HEK293 (cell line): ENCODE results near the gene RINL.

ENCODE experiments used
- BCL11A ChIP-seq: fragments of 450-650 bp; formaldehyde crosslinking; IDR thresholded peaks from 2 replicates; pipeline ENCODE4 v1.5.1; 2016; ENCODE audit warnings: low read depth, missing biosample characterization, missing genetic modification characterization
- GFI1B ChIP-seq: fragments of 450-650 bp; formaldehyde crosslinking; IDR thresholded peaks from 2 replicates; pipeline ENCODE4 v1.5.1; 2016; ENCODE audit warnings: missing biosample characterization, missing genetic modification characterization
- MYNN ChIP-seq: fragments of 450-650 bp; formaldehyde crosslinking; IDR thresholded peaks from 2 replicates; pipeline ENCODE4 v1.5.1; 2016; ENCODE audit warnings: missing biosample characterization, missing genetic modification characterization, borderline replicate concordance
- MZF1 ChIP-seq: fragments of 450-650 bp; formaldehyde crosslinking; IDR thresholded peaks from 2 replicates; pipeline ENCODE4 v1.5.1; 2017; ENCODE audit warnings: missing biosample characterization, missing genetic modification characterization, borderline replicate concordance
- PRDM6 ChIP-seq: fragments of 450-650 bp; formaldehyde crosslinking; IDR thresholded peaks from 2 replicates; pipeline ENCODE4 v1.5.1; 2017; ENCODE audit warnings: missing biosample characterization, missing genetic modification characterization
- SP2 ChIP-seq: fragments of 450-650 bp; formaldehyde crosslinking; IDR thresholded peaks from 2 replicates; pipeline ENCODE4 v1.5.1; 2016; ENCODE audit warnings: missing biosample characterization, missing genetic modification characterization
- ZBTB7A ChIP-seq: fragments of 450-650 bp; formaldehyde crosslinking; IDR thresholded peaks from 2 replicates; pipeline ENCODE4 v1.5.1; 2016; ENCODE audit warnings: low read depth, missing biosample characterization, missing genetic modification characterization
- ZFP3 ChIP-seq: fragments of 450-650 bp; formaldehyde crosslinking; IDR thresholded peaks from 2 replicates; pipeline ENCODE4 v1.5.1; 2016; ENCODE audit warnings: low read depth, missing biosample characterization, missing genetic modification characterization
- ZFP69B ChIP-seq: fragments of 450-650 bp; formaldehyde crosslinking; IDR thresholded peaks from 2 replicates; pipeline ENCODE4 v1.5.1; 2016; ENCODE audit warnings: missing biosample characterization, missing genetic modification characterization
- ZNF155 ChIP-seq: fragments of 450-650 bp; formaldehyde crosslinking; IDR thresholded peaks from 2 replicates; pipeline ENCODE4 v1.5.1; 2016; ENCODE audit warnings: missing biosample characterization, missing genetic modification characterization
- ZNF202 ChIP-seq: fragments of 450-650 bp; formaldehyde crosslinking; IDR thresholded peaks from 2 replicates; pipeline ENCODE4 v1.5.1; 2016; ENCODE audit warnings: missing biosample characterization, missing genetic modification characterization, borderline replicate concordance
- ZNF274 ChIP-seq, 2 experiments: fragments of 200-500 bp in 1 of 2; fragments of 450-650 bp in 1 of 2; sonication (Bioruptor generic) in 1 of 2; formaldehyde crosslinking in 1 of 2; IDR thresholded peaks; 2 replicates each; pipeline versions ENCODE4 v1.5.1 to v1.6.1; 2014 to 2016; ENCODE audit warnings: borderline replicate concordance in 1 of 2, inconsistent platforms in 1 of 2, low read length in 1 of 2, missing biosample characterization in 1 of 2, missing genetic modification characterization in 1 of 2
- ZNF302 ChIP-seq: fragments of 450-650 bp; formaldehyde crosslinking; IDR thresholded peaks from 2 replicates; pipeline ENCODE4 v1.5.1; 2016; ENCODE audit warnings: missing biosample characterization, missing genetic modification characterization, low read depth
- ZNF341 ChIP-seq: fragments of 450-650 bp; formaldehyde crosslinking; IDR thresholded peaks from 2 replicates; pipeline ENCODE4; 2016; ENCODE audit warnings: low read depth, missing biosample characterization, missing genetic modification characterization
- ZNF529 ChIP-seq: fragments of 450-650 bp; formaldehyde crosslinking; IDR thresholded peaks from 2 replicates; pipeline ENCODE4 v1.5.1; 2017; ENCODE audit warnings: missing genetic modification characterization, missing biosample characterization; ENCODE audit not compliant: insufficient replicate concordance
- ZNF530 ChIP-seq: fragments of 450-650 bp; formaldehyde crosslinking; IDR thresholded peaks from 2 replicates; pipeline ENCODE4 v1.5.1; 2016; ENCODE audit warnings: low read depth, missing biosample characterization, missing genetic modification characterization
- ZNF558 ChIP-seq: fragments of 450-650 bp; formaldehyde crosslinking; IDR thresholded peaks from 2 replicates; pipeline ENCODE4 v1.5.1; 2016; ENCODE audit warnings: missing biosample characterization, missing genetic modification characterization
- ZNF785 ChIP-seq: fragments of 450-650 bp; formaldehyde crosslinking; IDR thresholded peaks from 2 replicates; pipeline ENCODE4 v1.5.1; 2016; ENCODE audit warnings: missing biosample characterization, missing genetic modification characterization
- ZSCAN5A ChIP-seq: fragments of 450-650 bp; formaldehyde crosslinking; IDR thresholded peaks from 2 replicates; pipeline ENCODE4 v1.5.1; 2016; ENCODE audit warnings: missing biosample characterization, missing genetic modification characterization
- ZXDB ChIP-seq: fragments of 450-650 bp; formaldehyde crosslinking; IDR thresholded peaks from 2 replicates; pipeline ENCODE4 v1.5.1; 2016; ENCODE audit warnings: missing biosample characterization, missing genetic modification characterization
- TF ChIP-seq, protein P1 (sequence below): fragments of 450-650 bp; formaldehyde crosslinking; IDR thresholded peaks from 2 replicates; pipeline ENCODE4; 2016; ENCODE audit warnings: missing biosample characterization, missing genetic modification characterization
- TF ChIP-seq, protein P2 (sequence below): fragments of 450-650 bp; formaldehyde crosslinking; conservative IDR thresholded peaks from 2 replicates; pipeline ENCODE4 v1.5.1; 2016; ENCODE audit warnings: low read depth, missing biosample characterization, missing genetic modification characterization
- TF ChIP-seq, protein P3 (sequence below): fragments of 450-650 bp; formaldehyde crosslinking; IDR thresholded peaks from 2 replicates; pipeline ENCODE4 v1.5.1; 2016; ENCODE audit warnings: missing biosample characterization, missing genetic modification characterization
- TF ChIP-seq, protein P4 (sequence below): fragments of 450-650 bp; formaldehyde crosslinking; IDR thresholded peaks from 2 replicates; pipeline ENCODE4 v1.5.1; 2016; ENCODE audit warnings: missing biosample characterization, missing genetic modification characterization, low read depth

The RINL gene

GRCh38 chr19:38862321-38863059 is 15.6 kb downstream of the RINL start (continued):
- TF ChIP-seq, protein P1, sequence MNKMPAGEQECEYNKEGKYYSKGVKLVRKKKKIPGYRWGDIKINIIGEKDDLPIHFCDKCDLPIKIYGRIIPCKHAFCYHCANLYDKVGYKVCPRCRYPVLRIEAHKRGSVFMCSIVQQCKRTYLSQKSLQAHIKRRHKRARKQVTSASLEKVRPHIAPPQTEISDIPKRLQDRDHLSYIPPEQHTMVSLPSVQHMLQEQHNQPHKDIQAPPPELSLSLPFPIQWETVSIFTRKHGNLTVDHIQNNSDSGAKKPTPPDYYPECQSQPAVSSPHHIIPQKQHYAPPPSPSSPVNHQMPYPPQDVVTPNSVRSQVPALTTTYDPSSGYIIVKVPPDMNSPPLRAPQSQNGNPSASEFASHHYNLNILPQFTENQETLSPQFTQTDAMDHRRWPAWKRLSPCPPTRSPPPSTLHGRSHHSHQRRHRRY (tag by site-specific recombination): no peak; the same call in 1 of the 2 replicates
- TF ChIP-seq MZF1: peak; percentile 98
- TF ChIP-seq SP2 (tag by site-specific recombination): peak; percentile 35
- TF ChIP-seq PRDM6: peak; percentile 98
- no peak for TF ChIP-seq ZNF202 (tag by site-specific recombination)
- TF ChIP-seq, protein P2, sequence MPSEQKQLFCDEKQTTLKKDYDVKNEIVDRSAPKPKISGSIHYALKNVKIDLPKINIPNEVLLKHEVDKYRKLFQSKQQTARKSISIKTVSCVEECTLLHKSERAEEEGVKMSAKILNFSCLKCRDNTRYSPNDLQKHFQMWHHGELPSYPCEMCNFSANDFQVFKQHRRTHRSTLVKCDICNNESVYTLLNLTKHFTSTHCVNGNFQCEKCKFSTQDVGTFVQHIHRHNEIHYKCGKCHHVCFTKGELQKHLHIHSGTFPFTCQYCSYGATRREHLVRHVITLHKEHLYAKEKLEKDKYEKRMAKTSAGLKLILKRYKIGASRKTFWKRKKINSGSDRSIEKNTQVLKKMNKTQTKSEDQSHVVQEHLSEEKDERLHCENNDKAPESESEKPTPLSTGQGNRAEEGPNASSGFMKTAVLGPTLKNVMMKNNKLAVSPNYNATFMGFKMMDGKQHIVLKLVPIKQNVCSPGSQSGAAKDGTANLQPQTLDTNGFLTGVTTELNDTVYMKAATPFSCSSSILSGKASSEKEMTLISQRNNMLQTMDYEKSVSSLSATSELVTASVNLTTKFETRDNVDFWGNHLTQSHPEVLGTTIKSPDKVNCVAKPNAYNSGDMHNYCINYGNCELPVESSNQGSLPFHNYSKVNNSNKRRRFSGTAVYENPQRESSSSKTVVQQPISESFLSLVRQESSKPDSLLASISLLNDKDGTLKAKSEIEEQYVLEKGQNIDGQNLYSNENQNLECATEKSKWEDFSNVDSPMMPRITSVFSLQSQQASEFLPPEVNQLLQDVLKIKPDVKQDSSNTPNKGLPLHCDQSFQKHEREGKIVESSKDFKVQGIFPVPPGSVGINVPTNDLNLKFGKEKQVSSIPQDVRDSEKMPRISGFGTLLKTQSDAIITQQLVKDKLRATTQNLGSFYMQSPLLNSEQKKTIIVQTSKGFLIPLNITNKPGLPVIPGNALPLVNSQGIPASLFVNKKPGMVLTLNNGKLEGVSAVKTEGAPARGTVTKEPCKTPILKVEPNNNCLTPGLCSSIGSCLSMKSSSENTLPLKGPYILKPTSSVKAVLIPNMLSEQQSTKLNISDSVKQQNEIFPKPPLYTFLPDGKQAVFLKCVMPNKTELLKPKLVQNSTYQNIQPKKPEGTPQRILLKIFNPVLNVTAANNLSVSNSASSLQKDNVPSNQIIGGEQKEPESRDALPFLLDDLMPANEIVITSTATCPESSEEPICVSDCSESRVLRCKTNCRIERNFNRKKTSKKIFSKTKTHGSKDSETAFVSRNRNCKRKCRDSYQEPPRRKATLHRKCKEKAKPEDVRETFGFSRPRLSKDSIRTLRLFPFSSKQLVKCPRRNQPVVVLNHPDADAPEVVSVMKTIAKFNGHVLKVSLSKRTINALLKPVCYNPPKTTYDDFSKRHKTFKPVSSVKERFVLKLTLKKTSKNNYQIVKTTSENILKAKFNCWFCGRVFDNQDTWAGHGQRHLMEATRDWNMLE: 0 out of 2 replicates have a peak, but pooled peaks have one; percentile 17
- TF ChIP-seq GFI1B: no peak
- no peak for TF ChIP-seq ZNF274 (IDR thresholded peaks at IDR 0.05; ENCODE audit: low read length)
- no peak for TF ChIP-seq ZNF274 (tag by site-specific recombination; IDR thresholded peaks at IDR 0.05; ENCODE audit: borderline replicate concordance)
- TF ChIP-seq, protein P3, sequence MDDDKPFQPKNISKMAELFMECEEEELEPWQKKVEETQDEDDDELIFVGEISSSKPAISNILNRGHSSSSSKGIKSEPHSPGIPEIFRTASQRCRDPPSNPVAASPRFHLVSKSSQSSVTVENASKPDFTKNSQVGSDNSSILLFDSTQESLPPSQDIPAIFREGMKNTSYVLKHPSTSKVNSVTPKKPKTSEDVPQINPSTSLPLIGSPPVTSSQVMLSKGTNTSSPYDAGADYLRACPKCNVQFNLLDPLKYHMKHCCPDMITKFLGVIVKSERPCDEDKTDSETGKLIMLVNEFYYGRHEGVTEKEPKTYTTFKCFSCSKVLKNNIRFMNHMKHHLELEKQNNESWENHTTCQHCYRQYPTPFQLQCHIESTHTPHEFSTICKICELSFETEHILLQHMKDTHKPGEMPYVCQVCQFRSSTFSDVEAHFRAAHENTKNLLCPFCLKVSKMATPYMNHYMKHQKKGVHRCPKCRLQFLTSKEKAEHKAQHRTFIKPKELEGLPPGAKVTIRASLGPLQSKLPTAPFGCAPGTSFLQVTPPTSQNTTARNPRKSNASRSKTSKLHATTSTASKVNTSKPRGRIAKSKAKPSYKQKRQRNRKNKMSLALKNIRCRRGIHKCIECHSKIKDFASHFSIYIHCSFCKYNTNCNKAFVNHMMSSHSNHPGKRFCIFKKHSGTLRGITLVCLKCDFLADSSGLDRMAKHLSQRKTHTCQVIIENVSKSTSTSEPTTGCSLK (tag by site-specific recombination): no peak
- peak; percentile 57; the same call in 1 of the 2 replicates for TF ChIP-seq ZSCAN5A (tag by site-specific recombination)
- peak; percentile 96 for TF ChIP-seq ZXDB (tag by site-specific recombination)
- no peak for TF ChIP-seq ZBTB7A (tag by site-specific recombination)
- no peak for TF ChIP-seq ZNF155 (tag by site-specific recombination)
- TF ChIP-seq ZNF302 (tag by site-specific recombination): no peak
- no peak for TF ChIP-seq ZNF785 (tag by site-specific recombination)
- TF ChIP-seq ZNF529 (tag by site-specific recombination): no peak
- peak; percentile 41; the same call in 1 of the 2 replicates for TF ChIP-seq ZNF341 (tag by site-specific recombination)
- peak; percentile 73; the same call in 1 of the 2 replicates for TF ChIP-seq ZNF558 (tag by site-specific recombination)
- 0 out of 2 replicates have a peak, but pooled peaks have one; percentile 44 for TF ChIP-seq ZFP69B (tag by site-specific recombination)
- no peak for TF ChIP-seq MYNN (tag by site-specific recombination)
- TF ChIP-seq, protein P4, sequence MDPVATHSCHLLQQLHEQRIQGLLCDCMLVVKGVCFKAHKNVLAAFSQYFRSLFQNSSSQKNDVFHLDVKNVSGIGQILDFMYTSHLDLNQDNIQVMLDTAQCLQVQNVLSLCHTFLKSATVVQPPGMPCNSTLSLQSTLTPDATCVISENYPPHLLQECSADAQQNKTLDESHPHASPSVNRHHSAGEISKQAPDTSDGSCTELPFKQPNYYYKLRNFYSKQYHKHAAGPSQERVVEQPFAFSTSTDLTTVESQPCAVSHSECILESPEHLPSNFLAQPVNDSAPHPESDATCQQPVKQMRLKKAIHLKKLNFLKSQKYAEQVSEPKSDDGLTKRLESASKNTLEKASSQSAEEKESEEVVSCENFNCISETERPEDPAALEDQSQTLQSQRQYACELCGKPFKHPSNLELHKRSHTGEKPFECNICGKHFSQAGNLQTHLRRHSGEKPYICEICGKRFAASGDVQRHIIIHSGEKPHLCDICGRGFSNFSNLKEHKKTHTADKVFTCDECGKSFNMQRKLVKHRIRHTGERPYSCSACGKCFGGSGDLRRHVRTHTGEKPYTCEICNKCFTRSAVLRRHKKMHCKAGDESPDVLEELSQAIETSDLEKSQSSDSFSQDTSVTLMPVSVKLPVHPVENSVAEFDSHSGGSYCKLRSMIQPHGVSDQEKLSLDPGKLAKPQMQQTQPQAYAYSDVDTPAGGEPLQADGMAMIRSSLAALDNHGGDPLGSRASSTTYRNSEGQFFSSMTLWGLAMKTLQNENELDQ (tag by site-specific recombination): peak; percentile 89
- TF ChIP-seq ZNF530 (tag by site-specific recombination): no peak
- peak; percentile 67; the same call in 1 of the 2 replicates for TF ChIP-seq BCL11A (tag by site-specific recombination)
- no peak for TF ChIP-seq ZFP3 (tag by site-specific recombination)
